Measurements from ENCODE around the gene DARS1. TPM values are rescaled to one million over a fixed set of nuclear protein-coding genes. Genes with fewer than 3 reads are reported as not detected.

DARS1 gene
- polyA plus RNA-seq, 1 donor (not counting 4 experiments of a cell fraction or from before 2014, with no cell fraction given), result 129 TPM

DNA sequence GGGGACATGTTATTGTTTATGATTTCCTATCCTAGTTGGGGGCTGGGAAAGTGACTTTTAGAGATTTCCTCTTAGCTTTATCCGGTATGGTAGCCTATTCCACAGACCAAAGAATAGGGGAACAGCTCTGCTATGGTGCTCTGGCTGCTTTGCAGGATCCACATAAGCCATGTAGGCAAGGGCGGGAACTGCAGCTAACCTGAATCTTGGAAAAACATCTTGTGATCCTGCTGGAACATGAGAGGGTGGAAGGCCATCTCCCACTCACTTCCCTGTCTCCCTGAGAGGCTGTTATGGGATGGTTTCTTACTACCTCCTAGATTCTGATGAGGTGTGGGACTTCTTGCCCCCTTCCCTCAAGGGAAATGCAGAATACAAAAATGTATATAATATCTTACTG lies 2.0 kb upstream of the DARS1 start:
- peaks cover 12% of the 10 kb centered on the region for H3K4me1 ChIP-seq (ENCODE audit: control insufficient read depth, extremely low read depth, insufficient read depth, low read length)

DNA sequence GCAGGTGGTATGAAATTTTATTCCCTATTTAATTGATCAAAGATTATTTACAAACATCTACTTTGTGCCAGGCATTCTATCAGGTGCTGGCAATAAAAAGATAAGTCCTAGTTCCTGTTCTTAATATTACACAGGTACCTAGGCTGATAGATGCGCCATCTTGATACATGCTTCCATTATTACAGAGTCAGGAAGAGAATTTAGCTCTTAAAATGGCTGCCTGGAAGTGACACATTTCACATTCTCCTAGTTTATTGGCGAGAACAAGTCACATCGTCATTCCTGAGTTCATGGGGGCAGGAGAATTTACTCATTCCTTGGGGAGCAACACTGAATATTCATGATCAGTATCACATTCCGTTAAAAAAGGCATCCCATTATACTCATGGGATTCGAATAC lies 1.1 kb upstream of the DARS1 start:
- no peak for DNase-seq (ENCODE audit: low read depth, low spot score)
- Histone ChIP-seq H3K27ac (ENCODE audit: control insufficient read depth, insufficient read depth, low read length) (no peak overlapping the region), H2AFZ (ENCODE audit: control insufficient read depth, low read length) (no peak overlapping the region)

More for the DNA sequence above, 2.0 kb upstream of the DARS1 start:
- H2AFZ ChIP-seq (ENCODE audit: control insufficient read depth, low read length), result no peak overlapping the region
- peaks cover 0 to 3% of the 10 kb centered on the region in 2 experiments for H3K36me3 ChIP-seq (ENCODE audit: control insufficient read depth in 2 of 2, extremely low read depth in 1 of 2, insufficient read depth in 2 of 2, low read length in 2 of 2)
- TF ChIP-seq, protein P1, sequence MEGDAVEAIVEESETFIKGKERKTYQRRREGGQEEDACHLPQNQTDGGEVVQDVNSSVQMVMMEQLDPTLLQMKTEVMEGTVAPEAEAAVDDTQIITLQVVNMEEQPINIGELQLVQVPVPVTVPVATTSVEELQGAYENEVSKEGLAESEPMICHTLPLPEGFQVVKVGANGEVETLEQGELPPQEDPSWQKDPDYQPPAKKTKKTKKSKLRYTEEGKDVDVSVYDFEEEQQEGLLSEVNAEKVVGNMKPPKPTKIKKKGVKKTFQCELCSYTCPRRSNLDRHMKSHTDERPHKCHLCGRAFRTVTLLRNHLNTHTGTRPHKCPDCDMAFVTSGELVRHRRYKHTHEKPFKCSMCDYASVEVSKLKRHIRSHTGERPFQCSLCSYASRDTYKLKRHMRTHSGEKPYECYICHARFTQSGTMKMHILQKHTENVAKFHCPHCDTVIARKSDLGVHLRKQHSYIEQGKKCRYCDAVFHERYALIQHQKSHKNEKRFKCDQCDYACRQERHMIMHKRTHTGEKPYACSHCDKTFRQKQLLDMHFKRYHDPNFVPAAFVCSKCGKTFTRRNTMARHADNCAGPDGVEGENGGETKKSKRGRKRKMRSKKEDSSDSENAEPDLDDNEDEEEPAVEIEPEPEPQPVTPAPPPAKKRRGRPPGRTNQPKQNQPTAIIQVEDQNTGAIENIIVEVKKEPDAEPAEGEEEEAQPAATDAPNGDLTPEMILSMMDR (optimal IDR thresholded peaks at IDR 0.05 in 1 of 3, IDR thresholded peaks at IDR 0.05 in 1 of 3, conservative IDR thresholded peaks at IDR 0.05 in 1 of 3; ENCODE audit: extremely low read depth in 1 of 3, insufficient read depth in 2 of 3, low read length in 3 of 3), result no peak
- TF ChIP-seq EZH2 (IDR thresholded peaks at IDR 0.05; ENCODE audit: low read length), result no peak
- H3K9me3 ChIP-seq (ENCODE audit: control insufficient read depth, low read depth, low read length), result no peaks in the 10 kb centered on the region
- H3K79me2 ChIP-seq (ENCODE audit: control insufficient read depth, insufficient read depth, low read length), result peaks cover 22% of the 10 kb centered on the region
- H3K9ac ChIP-seq (ENCODE audit: control insufficient read depth, extremely low read depth, insufficient read depth, low read length), result no peak overlapping the region
- no peak for DNase-seq (ENCODE audit: low read depth, low spot score)
- no peak overlapping the region for H3K4me3 ChIP-seq (ENCODE audit: control insufficient read depth in 2 of 3, extremely low read depth in 1 of 3, insufficient read depth in 2 of 3, low read depth in 1 of 3, low read length in 3 of 3)
- no peak for FAIRE-seq
- dilution Hi-C loops (cut with MboI; ENCODE audit: extremely low pct_ligation_motif_present, low sequenced_read_pairs), result no loop called here
- no peaks in the 10 kb centered on the region for H3K9me1 ChIP-seq (ENCODE audit: control insufficient read depth, extremely low read depth, insufficient read depth, low read length)
- H3K27me3 ChIP-seq (ENCODE audit: control insufficient read depth, extremely low read depth, insufficient read depth, low read length), result no peaks in the 10 kb centered on the region
- H3K4me2 ChIP-seq (ENCODE audit: control insufficient read depth, extremely low read depth, insufficient read depth, low read depth, low read length), result no peak overlapping the region
- no peak overlapping the region for H3K27ac ChIP-seq (ENCODE audit: control insufficient read depth, insufficient read depth, low read length)
- H4K20me1 ChIP-seq (ENCODE audit: control insufficient read depth, extremely low read depth, insufficient read depth, low read length), result no peaks in the 10 kb centered on the region

More for the DNA sequence above, 1.1 kb upstream of the DARS1 start:
- Histone ChIP-seq H3K4me1 (ENCODE audit: control insufficient read depth, extremely low read depth, insufficient read depth, low read length) (peaks cover 12% of the 10 kb centered on the region), H3K36me3 (ENCODE audit: control insufficient read depth in 2 of 2, extremely low read depth in 1 of 2, insufficient read depth in 2 of 2, low read length in 2 of 2) (peaks cover 0 to 6% of the 10 kb centered on the region in 2 experiments), H3K4me3 (ENCODE audit: control insufficient read depth in 2 of 3, extremely low read depth in 1 of 3, insufficient read depth in 2 of 3, low read depth in 1 of 3, low read length in 3 of 3) (no peak overlapping the region), H3K9me3 (ENCODE audit: control insufficient read depth, low read depth, low read length) (no peaks in the 10 kb centered on the region), H3K4me2 (ENCODE audit: control insufficient read depth, extremely low read depth, insufficient read depth, low read depth, low read length) (no peak overlapping the region), H3K9ac (ENCODE audit: control insufficient read depth, extremely low read depth, insufficient read depth, low read length) (no peak overlapping the region), H3K9me1 (ENCODE audit: control insufficient read depth, extremely low read depth, insufficient read depth, low read length) (no peaks in the 10 kb centered on the region), H4K20me1 (ENCODE audit: control insufficient read depth, extremely low read depth, insufficient read depth, low read length) (no peaks in the 10 kb centered on the region), H3K27me3 (ENCODE audit: control insufficient read depth, extremely low read depth, insufficient read depth, low read length) (no peaks in the 10 kb centered on the region), H3K79me2 (ENCODE audit: control insufficient read depth, insufficient read depth, low read length) (peaks cover 25% of the 10 kb centered on the region)
- FAIRE-seq, result no peak
- TF ChIP-seq EZH2 (IDR thresholded peaks at IDR 0.05; ENCODE audit: low read length), result no peak
- TF ChIP-seq, protein P1 (optimal IDR thresholded peaks at IDR 0.05 in 1 of 3, IDR thresholded peaks at IDR 0.05 in 1 of 3, conservative IDR thresholded peaks at IDR 0.05 in 1 of 3; ENCODE audit: extremely low read depth in 1 of 3, insufficient read depth in 2 of 3, low read length in 3 of 3), result no peak
- dilution Hi-C loops (cut with MboI; ENCODE audit: extremely low pct_ligation_motif_present, low sequenced_read_pairs), result no loop called here

Measured in keratinocyte (primary cell).